Endodermal cell (in vitro differentiated cells): ENCODE results near the gene RBM20. TPM values are rescaled to one million over a fixed set of nuclear protein-coding genes. Genes with fewer than 3 reads are reported as not detected.

ENCODE experiments used
- DNase-seq: peaks from one replicate; pipeline ENCODE4 v3.0.0-alpha.2; 2017
- H3K27ac ChIP-seq: 2 replicates; pipeline ENCODE4 v1.5.1; 2013; ENCODE audit warnings: mild to moderate bottlenecking, low read depth, low read length, moderate library complexity
- H3K27me3 ChIP-seq: 2 replicates; pipeline ENCODE4 v1.6.1; 2013; ENCODE audit warnings: mild to moderate bottlenecking, low read length, moderate library complexity; ENCODE audit not compliant: insufficient read depth, control insufficient read depth, poor library complexity, severe bottlenecking
- H3K36me3 ChIP-seq: 2 replicates; pipeline ENCODE4 v1.7.0; 2013; ENCODE audit warnings: mild to moderate bottlenecking, low read length, moderate library complexity; ENCODE audit not compliant: control insufficient read depth, insufficient read depth
- H3K4me1 ChIP-seq: one replicate; pipeline ENCODE4 v1.7.0; 2013; ENCODE audit warnings: low read length; ENCODE audit not compliant: control insufficient read depth, insufficient read depth
- H3K4me3 ChIP-seq: 2 replicates; pipeline ENCODE4 v1.5.1; 2013; ENCODE audit warnings: mild to moderate bottlenecking, low read length, moderate library complexity
- H3K9ac ChIP-seq: 2 replicates; pipeline ENCODE4 v1.6.1; 2013; ENCODE audit warnings: mild to moderate bottlenecking, low read length, moderate library complexity; ENCODE audit not compliant: poor library complexity, severe bottlenecking; ENCODE audit errors: extremely low read depth
- H3K9me3 ChIP-seq: 2 replicates; pipeline ENCODE4 v1.6.1; 2013; ENCODE audit warnings: mild to moderate bottlenecking, low read length, moderate library complexity; ENCODE audit not compliant: control insufficient read depth
- H3K27ac Mint-ChIP-seq: 2 replicates; pipeline ENCODE4 v1.8.0; 2020; ENCODE audit warnings: mixed read lengths
- H3K27me3 Mint-ChIP-seq: 2 replicates; pipeline ENCODE4 v1.8.0; 2021; ENCODE audit warnings: mild to moderate bottlenecking, mixed read lengths; ENCODE audit not compliant: insufficient read depth
- H3K36me3 Mint-ChIP-seq: 2 replicates; pipeline ENCODE4 v1.8.0; 2020; ENCODE audit warnings: low read depth, mixed read lengths
- H3K4me1 Mint-ChIP-seq: 2 replicates; pipeline ENCODE4 v1.8.0; 2020; ENCODE audit warnings: mixed read lengths
- H3K4me3 Mint-ChIP-seq: 2 replicates; pipeline ENCODE4 v1.8.0; 2020; ENCODE audit warnings: mild to moderate bottlenecking, moderate library complexity, mixed read lengths
- H3K9me3 Mint-ChIP-seq: 2 replicates; pipeline ENCODE4 v1.8.0; 2020; ENCODE audit warnings: mild to moderate bottlenecking, mixed read lengths
- CTCF ChIP-seq: fragments of 200-600 bp; sonication (generic); conservative IDR thresholded peaks from 2 replicates; pipeline ENCODE4 v1.5.0; 2021; ENCODE audit warnings: antibody characterized with exemption, mild to moderate bottlenecking
- WGBS, 2 experiments: methylation state at CpG; one replicate each; pipeline versions ENCODE4 v1.1.5 to v1.1.7; 2013; ENCODE audit warnings: missing lambda C conversion rate in 2 of 2, mixed read lengths in 1 of 2; ENCODE audit not compliant: insufficient coverage in 1 of 2, insufficient read length in 1 of 2; 5-methylcytosine and 5-hydroxymethylcytosine counted together
- total RNA-seq, 2 donors: library from RNA; stranded (reverse); fragmentation: NEBNext Ultra II Directional in 1 of 2; extraction: Animal tissue kit (Norgen Biotek cat#: 25700) in 1 of 2; gene quantifications; 2 replicates in 1 of 2; 3 replicates in 1 of 2; pipeline ENCODE4 v1.2.1, GENCODE V29; 2021

The RBM20 gene
- total RNA-seq, 2 donors from 2014 or later = 6.2 to 7.0 TPM

DNA sequence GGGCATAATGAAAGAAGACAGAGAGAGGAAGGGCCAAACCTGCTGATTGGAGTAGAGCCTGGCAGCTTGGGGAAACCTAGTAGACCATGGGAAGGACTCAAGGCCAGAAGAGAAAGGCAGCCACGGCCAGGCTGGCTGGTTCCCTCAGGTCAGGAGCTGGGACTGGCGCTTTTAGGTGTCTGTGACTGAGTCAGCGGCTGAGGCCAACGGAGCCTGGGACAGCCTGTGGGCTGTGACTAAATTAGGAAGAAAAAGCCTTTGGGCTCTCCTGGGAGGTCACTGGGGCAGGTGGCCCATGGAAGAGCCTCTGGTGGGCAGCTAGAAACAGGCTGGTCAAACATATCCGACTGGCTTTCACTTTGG is 118.7 kb downstream of the RBM20 start:
- no peak for DNase-seq
- peaks cover 3% of the 10 kb centered on the region for H3K4me1 Mint-ChIP-seq
- WGBS, 2 experiments = 91 to 94% methylated on average over 5 of the region's 5 CpGs
- H3K27me3 Mint-ChIP-seq = no peaks in the 10 kb centered on the region
- H3K36me3 ChIP-seq = no peaks in the 10 kb centered on the region
- no peaks in the 10 kb centered on the region for H3K4me1 ChIP-seq
- no peak for TF ChIP-seq CTCF
- H3K9me3 ChIP-seq = no peaks in the 10 kb centered on the region
- no peak overlapping the region for H3K4me3 ChIP-seq
- H3K27ac Mint-ChIP-seq = no peak overlapping the region
- H3K4me3 Mint-ChIP-seq = no peak overlapping the region
- no peak overlapping the region for H3K27ac ChIP-seq
- no peaks in the 10 kb centered on the region for H3K36me3 Mint-ChIP-seq
- H3K27me3 ChIP-seq = no peaks in the 10 kb centered on the region
- H3K9me3 Mint-ChIP-seq = peaks cover 5% of the 10 kb centered on the region
- H3K9ac ChIP-seq = no peak overlapping the region

DNA sequence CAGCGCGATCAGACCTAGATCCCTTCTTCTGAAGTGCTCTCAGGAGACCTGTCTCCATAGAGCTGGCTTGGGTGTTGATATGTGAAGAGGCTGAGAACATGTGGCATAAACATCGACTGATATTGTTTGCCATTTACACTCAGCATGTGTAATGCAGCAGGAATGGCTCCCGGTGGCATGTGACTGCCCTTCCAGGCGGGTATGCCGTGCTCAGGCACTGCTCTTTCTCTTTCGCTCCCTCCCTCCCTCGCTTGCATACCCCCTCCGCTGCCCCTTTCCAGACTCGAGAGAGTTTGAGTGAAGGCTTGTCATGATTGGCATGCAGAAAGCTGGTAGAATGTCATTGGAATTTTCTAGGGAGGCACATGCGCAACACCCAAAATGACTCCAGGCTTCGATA is 120.2 kb downstream of the RBM20 start:
- H3K4me1 Mint-ChIP-seq = peaks cover 9% of the 10 kb centered on the region
- H3K27ac Mint-ChIP-seq = no peak overlapping the region
- Histone ChIP-seq H3K9me3 (no peaks in the 10 kb centered on the region), H3K4me1 (no peaks in the 10 kb centered on the region), H3K9ac (no peak overlapping the region), H3K36me3 (no peaks in the 10 kb centered on the region), H3K4me3 (no peak overlapping the region), H3K27me3 (no peaks in the 10 kb centered on the region), H3K27ac (no peak overlapping the region)
- TF ChIP-seq CTCF = no peak
- WGBS, 2 experiments = 91 to 98% methylated on average over 6 to 12 of the region's 12 CpGs
- no peaks in the 10 kb centered on the region for H3K27me3 Mint-ChIP-seq
- peaks cover 10% of the 10 kb centered on the region for H3K9me3 Mint-ChIP-seq
- DNase-seq = no peak
- H3K36me3 Mint-ChIP-seq = no peaks in the 10 kb centered on the region
- H3K4me3 Mint-ChIP-seq = no peak overlapping the region

- no peak overlapping the region for H3K4me3 ChIP-seq
- peaks cover 9% of the 10 kb centered on the region for H3K4me1 Mint-ChIP-seq
- H3K36me3 ChIP-seq = no peaks in the 10 kb centered on the region
- DNase-seq = no peak
- no peaks in the 10 kb centered on the region for H3K27me3 Mint-ChIP-seq
- H3K9me3 Mint-ChIP-seq = peaks cover 10% of the 10 kb centered on the region
- TF ChIP-seq CTCF = no peak
- H3K36me3 Mint-ChIP-seq = no peaks in the 10 kb centered on the region
- no peak overlapping the region for H3K27ac ChIP-seq
- no peaks in the 10 kb centered on the region for H3K27me3 ChIP-seq
- 93% methylated on average over 12 to 13 of the region's 13 CpGs for WGBS, 2 experiments
- H3K9me3 ChIP-seq = no peaks in the 10 kb centered on the region
- no peak overlapping the region for H3K9ac ChIP-seq
- no peak overlapping the region for H3K4me3 Mint-ChIP-seq
- H3K4me1 ChIP-seq = no peaks in the 10 kb centered on the region
- H3K27ac Mint-ChIP-seq = no peak overlapping the region
These were observed 120.8 kb downstream of the RBM20 start for GRCh38 chr10:110764793-110765512.
